Measurements from ENCODE around the gene MRC2. TPM values are rescaled to one million over a fixed set of nuclear protein-coding genes. Genes with fewer than 3 reads are reported as not detected.

The MRC2 gene
- total and polyA plus RNA-seq, 3 donors from 2014 or later = 32.9 to 60.9 (median 40.3) TPM

DNA sequence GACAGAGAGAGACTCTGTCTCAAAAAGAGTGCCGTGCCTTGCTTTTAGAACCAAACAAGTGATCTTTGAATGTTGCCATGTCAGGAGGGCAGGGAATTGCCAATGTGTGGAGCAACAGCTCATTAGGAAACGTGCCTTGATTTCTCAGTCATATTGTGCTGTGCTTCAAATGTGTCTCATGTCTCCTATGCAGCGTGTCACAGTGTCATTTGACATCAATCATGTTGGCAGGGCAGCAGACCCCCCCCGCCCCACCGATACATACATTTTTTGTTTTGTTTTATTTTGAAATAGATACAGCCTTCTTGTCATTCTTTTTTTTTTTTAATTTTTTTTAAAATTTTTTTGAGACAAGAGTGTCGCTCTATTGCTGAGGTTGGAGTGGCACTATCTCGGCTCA is 22.1 kb downstream of the MRC2 start:
- no peak for DNase-seq
- no peak overlapping the region for H3K4me3 ChIP-seq
- H3K27me3 ChIP-seq = no peaks in the 10 kb centered on the region
- TF ChIP-seq, protein P1, sequence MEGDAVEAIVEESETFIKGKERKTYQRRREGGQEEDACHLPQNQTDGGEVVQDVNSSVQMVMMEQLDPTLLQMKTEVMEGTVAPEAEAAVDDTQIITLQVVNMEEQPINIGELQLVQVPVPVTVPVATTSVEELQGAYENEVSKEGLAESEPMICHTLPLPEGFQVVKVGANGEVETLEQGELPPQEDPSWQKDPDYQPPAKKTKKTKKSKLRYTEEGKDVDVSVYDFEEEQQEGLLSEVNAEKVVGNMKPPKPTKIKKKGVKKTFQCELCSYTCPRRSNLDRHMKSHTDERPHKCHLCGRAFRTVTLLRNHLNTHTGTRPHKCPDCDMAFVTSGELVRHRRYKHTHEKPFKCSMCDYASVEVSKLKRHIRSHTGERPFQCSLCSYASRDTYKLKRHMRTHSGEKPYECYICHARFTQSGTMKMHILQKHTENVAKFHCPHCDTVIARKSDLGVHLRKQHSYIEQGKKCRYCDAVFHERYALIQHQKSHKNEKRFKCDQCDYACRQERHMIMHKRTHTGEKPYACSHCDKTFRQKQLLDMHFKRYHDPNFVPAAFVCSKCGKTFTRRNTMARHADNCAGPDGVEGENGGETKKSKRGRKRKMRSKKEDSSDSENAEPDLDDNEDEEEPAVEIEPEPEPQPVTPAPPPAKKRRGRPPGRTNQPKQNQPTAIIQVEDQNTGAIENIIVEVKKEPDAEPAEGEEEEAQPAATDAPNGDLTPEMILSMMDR (IDR thresholded peaks at IDR 0.05) = no peak
- TF ChIP-seq POLR2A (IDR thresholded peaks at IDR 0.05) = no peak
- peak overlapping the region in 1 of 2 donors; percentile 66 for H3K27ac ChIP-seq
- intact Hi-C loops (cut with DNase I; ENCODE audit: low total_unique reads) = no loop called here
- 92 to 96% methylated on average over 7 of the region's 7 CpGs for WGBS, 2 donors
- peaks cover 25% of the 10 kb centered on the region for H3K4me1 ChIP-seq
- H3K9me3 ChIP-seq = no peaks in the 10 kb centered on the region
- H3K36me3 ChIP-seq (ENCODE audit: low read depth, missing control alignments) = no peaks in the 10 kb centered on the region

DNA sequence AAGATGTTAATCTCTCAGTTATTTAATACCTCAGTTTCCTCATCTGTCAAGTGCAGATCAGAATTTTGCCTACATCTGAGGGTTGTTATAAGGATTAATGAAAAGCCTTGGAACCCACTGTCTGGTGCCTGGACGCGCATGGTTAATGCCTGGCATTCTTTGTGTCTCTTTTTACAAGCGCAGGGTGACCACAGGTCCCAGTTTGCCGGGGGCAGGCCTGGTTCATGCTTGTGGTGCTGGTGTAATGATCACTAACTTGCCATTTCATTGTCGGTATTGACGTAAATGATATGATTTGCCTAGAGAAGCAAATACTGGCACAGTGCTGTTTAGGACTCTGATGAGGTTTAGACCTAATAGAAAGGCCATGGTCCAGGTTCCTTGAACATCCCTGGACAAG is 23.1 kb downstream of the MRC2 start:
- Histone ChIP-seq H3K27ac (no peak overlapping the region), H3K9me3 (no peaks in the 10 kb centered on the region), H3K27me3 (no peaks in the 10 kb centered on the region), H3K4me1 (peaks cover 27% of the 10 kb centered on the region), H3K36me3 (ENCODE audit: low read depth, missing control alignments) (no peaks in the 10 kb centered on the region), H3K4me3 (no peak overlapping the region)
- WGBS, 2 donors = 94 to 95% methylated on average over 6 of the region's 6 CpGs
- DNase-seq = no peak
- intact Hi-C loops (cut with DNase I; ENCODE audit: low total_unique reads) = no loop called here
- TF ChIP-seq, protein P1 (IDR thresholded peaks at IDR 0.05) = no peak
- TF ChIP-seq POLR2A (IDR thresholded peaks at IDR 0.05) = no peak

DNA sequence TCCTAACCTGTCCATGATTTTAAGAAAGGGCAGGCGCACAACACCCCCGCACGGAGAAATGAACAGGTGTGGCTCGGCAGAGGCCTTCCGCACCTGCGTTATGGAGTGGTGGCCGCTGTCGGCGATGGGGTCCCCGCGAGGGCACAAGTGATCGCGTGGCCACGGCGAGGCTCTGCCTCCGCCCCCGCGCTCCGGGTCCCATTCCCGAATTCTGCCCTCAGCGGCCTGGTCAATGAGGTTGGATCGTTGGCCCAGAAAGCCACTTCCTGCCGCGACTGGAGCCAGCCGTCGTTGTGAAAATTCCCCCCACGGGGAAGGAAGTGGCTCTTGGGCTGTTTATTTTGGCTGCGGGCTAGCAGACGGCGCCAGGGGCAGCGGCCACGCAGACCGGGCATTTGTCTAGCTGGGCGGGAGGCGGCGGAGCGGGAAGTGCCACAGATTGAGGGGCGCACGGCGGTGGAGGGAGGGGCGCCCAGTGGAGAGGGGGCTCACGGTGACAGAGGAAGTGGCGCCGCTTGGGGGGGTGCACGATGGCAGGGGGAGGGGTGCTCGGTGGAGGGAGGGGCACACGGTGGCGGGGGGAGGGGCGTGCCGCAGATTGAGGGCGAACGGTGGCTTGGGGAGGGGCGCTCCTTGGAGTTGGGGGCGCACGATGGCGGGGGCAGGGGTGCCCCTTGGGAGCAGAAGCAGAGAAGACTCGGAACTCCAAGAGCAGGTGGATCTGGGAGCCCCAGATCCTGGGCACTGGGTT is 25.0 kb downstream of the MRC2 start:
- Histone ChIP-seq H3K27me3 (no peaks in the 10 kb centered on the region), H3K9me3 (no peaks in the 10 kb centered on the region), H3K4me3 (peak overlapping the region; percentile 36 to 44), H3K4me1 (peaks cover 39% of the 10 kb centered on the region), H3K36me3 (ENCODE audit: low read depth, missing control alignments) (no peaks in the 10 kb centered on the region), H3K27ac (peak overlapping the region in 1 of 2 donors; percentile 24)
- WGBS, 2 donors = 12 to 14% methylated on average over 39 to 54 of the region's 57 CpGs
- intact Hi-C loops (cut with DNase I; ENCODE audit: low total_unique reads) = no loop called here
- no peak for DNase-seq
- TF ChIP-seq POLR2A (IDR thresholded peaks at IDR 0.05) = no peak
- TF ChIP-seq, protein P1 (IDR thresholded peaks at IDR 0.05) = no peak

DNA sequence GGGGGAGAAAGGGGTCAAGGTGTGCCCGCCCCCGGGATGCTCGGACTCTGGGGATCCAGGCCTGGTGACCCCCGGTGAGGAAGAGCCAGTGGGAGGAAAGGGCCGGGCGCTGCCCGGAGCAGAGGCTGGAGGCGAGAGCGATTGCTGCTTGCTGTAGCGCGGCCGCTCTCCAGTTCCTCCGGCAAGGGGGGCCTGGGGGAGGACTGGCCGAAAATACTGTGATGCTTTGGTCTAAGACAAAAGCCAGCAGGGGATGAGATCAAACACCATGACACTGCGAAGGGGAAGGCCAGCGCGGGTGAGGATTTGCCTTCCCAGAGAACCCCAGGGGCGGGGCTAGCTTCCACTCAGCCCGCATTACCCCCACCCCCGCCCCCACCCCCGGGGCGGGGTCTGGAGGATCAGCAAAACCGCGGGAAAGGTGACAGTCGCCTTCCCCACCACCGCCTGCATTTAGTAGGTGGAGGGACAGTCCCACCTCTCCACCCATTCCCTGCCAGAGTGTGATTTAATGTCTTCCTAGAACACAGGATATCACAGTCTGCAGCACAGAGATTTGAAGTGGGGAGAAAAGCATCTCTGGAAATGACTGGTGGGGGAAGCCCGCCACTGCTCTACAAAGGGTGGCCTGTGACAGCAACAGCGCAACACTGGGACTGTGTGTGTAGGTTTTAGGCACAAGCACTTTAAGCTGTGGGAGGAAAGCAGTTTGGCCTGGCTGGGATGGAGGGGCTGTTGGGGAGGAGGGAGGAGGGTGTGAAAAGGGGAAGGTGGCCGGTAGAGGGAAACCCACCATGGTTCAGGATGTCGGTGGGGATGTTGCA is 25.7 kb downstream of the MRC2 start:
- WGBS, 2 donors = 3% methylated on average over 14 to 30 of the region's 30 CpGs
- peak; percentile 44 for DNase-seq
- TF ChIP-seq, protein P1 (IDR thresholded peaks at IDR 0.05) = no peak
- no peak for TF ChIP-seq POLR2A (IDR thresholded peaks at IDR 0.05)
- no peaks in the 10 kb centered on the region for H3K36me3 ChIP-seq (ENCODE audit: low read depth, missing control alignments)
- H3K4me3 ChIP-seq = peak overlapping the region; percentile 36 to 44
- no peaks in the 10 kb centered on the region for H3K27me3 ChIP-seq
- H3K4me1 ChIP-seq = peaks cover 47% of the 10 kb centered on the region
- H3K9me3 ChIP-seq = no peaks in the 10 kb centered on the region
- intact Hi-C loops (cut with DNase I; ENCODE audit: low total_unique reads) = no loop called here
- H3K27ac ChIP-seq = peak overlapping the region in 1 of 2 donors; percentile 24
